Loucy (cell line): ENCODE data around the gene COL4A3.

Experiments
- H2AFZ ChIP-seq: fragments of 200-600 bp; sonication (generic); 2 replicates; pipeline ENCODE4 v1.6.0; 2016; ENCODE audit warnings: antibody characterized with exemption, mild to moderate bottlenecking, low read length, moderate library complexity
- H3F3A ChIP-seq: fragments of 200-600 bp; 2 replicates; pipeline ENCODE4 v1.6.0; 2016; ENCODE audit warnings: antibody characterized with exemption, low read depth, mild to moderate bottlenecking
- H3K27me3 ChIP-seq: fragments of 200-600 bp; sonication (generic); 2 replicates; pipeline ENCODE4 v1.6.1; 2014; ENCODE audit warnings: low read length, mild to moderate bottlenecking; ENCODE audit not compliant: insufficient read depth, poor library complexity, severe bottlenecking
- H3K36me3 ChIP-seq: fragments of 200-600 bp; sonication (generic); 2 replicates; pipeline ENCODE4 v1.6.1; 2016; ENCODE audit warnings: low read length; ENCODE audit not compliant: insufficient read depth
- H3K4me1 ChIP-seq: fragments of 200-600 bp; sonication (generic); 2 replicates; pipeline ENCODE4 v1.5.1; 2014; ENCODE audit warnings: low read length, mild to moderate bottlenecking; ENCODE audit not compliant: insufficient read depth, poor library complexity, severe bottlenecking
- H3K4me2 ChIP-seq: fragments of 200-600 bp; sonication (generic); 2 replicates; pipeline ENCODE4 v1.6.0; 2014; ENCODE audit warnings: antibody characterized with exemption, low read length, low read depth, mild to moderate bottlenecking; ENCODE audit not compliant: poor library complexity, severe bottlenecking
- H3K4me3 ChIP-seq: fragments of 200-600 bp; sonication (generic); 2 replicates; pipeline ENCODE4 v1.5.1; 2014; ENCODE audit warnings: low read length, mild to moderate bottlenecking, mixed read lengths; ENCODE audit not compliant: poor library complexity, severe bottlenecking
- H3K79me2 ChIP-seq: fragments of 200-600 bp; sonication (generic); 2 replicates; pipeline ENCODE4 v1.6.1; 2014; ENCODE audit warnings: low read length; ENCODE audit not compliant: insufficient read depth
- H3K9ac ChIP-seq: fragments of 200-600 bp; sonication (generic); 2 replicates; pipeline ENCODE4 v1.6.0; 2014; ENCODE audit warnings: mild to moderate bottlenecking, low read depth, low read length, moderate library complexity; ENCODE audit not compliant: poor library complexity, severe bottlenecking
- H3K9me2 ChIP-seq: fragments of 200-600 bp; sonication (generic); replicated peaks from 2 replicates; pipeline ENCODE4 v1.6.1; 2016; ENCODE audit warnings: low read depth, low read length, mixed read lengths
- H3K9me3 ChIP-seq: fragments of 200-600 bp; sonication (generic); 2 replicates; pipeline ENCODE4 v1.6.1; 2014; ENCODE audit warnings: mild to moderate bottlenecking, antibody characterized with exemption, low read length, low read depth; ENCODE audit not compliant: insufficient read depth
- H4K20me1 ChIP-seq: fragments of 200-600 bp; sonication (generic); 2 replicates; pipeline ENCODE4 v1.6.0; 2014; ENCODE audit warnings: antibody characterized with exemption, low read length, mild to moderate bottlenecking; ENCODE audit not compliant: insufficient read depth, poor library complexity, severe bottlenecking
- EZH2phosphoT487 ChIP-seq: fragments of 200-600 bp; IDR thresholded peaks from 2 replicates; pipeline ENCODE4 v1.6.1; 2018; ENCODE audit warnings: antibody characterized with exemption, mild to moderate bottlenecking, moderate library complexity, borderline replicate concordance
- TF ChIP-seq, protein P1 (sequence below): fragments of 200-600 bp; sonication (generic); conservative IDR thresholded peaks from 2 replicates; pipeline ENCODE4 v1.5.1; 2014; ENCODE audit warnings: mild to moderate bottlenecking, antibody characterized with exemption, low read length

The COL4A3 gene

GRCh38 chr2:227130636-227131035 is 33.8 kb upstream of the COL4A3 start:
- no peak overlapping the region; the same call in 1 of the 2 replicates for H2AFZ ChIP-seq
- H3K79me2 ChIP-seq = no peaks in the 10 kb centered on the region
- no peak overlapping the region for H3K9ac ChIP-seq
- no peaks in the 10 kb centered on the region for H3K9me3 ChIP-seq
- H3K4me2 ChIP-seq = no peak overlapping the region
- no peaks in the 10 kb centered on the region for H3K4me1 ChIP-seq
- no peaks in the 10 kb centered on the region for H4K20me1 ChIP-seq
- no peaks in the 10 kb centered on the region for H3K9me2 ChIP-seq
- no peaks in the 10 kb centered on the region for H3K36me3 ChIP-seq
- H3K4me3 ChIP-seq = no peak overlapping the region
- no peaks in the 10 kb centered on the region for H3F3A ChIP-seq
- no peaks in the 10 kb centered on the region for H3K27me3 ChIP-seq
- no peak for TF ChIP-seq EZH2phosphoT487
- TF ChIP-seq, protein P1, sequence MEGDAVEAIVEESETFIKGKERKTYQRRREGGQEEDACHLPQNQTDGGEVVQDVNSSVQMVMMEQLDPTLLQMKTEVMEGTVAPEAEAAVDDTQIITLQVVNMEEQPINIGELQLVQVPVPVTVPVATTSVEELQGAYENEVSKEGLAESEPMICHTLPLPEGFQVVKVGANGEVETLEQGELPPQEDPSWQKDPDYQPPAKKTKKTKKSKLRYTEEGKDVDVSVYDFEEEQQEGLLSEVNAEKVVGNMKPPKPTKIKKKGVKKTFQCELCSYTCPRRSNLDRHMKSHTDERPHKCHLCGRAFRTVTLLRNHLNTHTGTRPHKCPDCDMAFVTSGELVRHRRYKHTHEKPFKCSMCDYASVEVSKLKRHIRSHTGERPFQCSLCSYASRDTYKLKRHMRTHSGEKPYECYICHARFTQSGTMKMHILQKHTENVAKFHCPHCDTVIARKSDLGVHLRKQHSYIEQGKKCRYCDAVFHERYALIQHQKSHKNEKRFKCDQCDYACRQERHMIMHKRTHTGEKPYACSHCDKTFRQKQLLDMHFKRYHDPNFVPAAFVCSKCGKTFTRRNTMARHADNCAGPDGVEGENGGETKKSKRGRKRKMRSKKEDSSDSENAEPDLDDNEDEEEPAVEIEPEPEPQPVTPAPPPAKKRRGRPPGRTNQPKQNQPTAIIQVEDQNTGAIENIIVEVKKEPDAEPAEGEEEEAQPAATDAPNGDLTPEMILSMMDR = no peak

- no peaks in the 10 kb centered on the region for H3K79me2 ChIP-seq
- no peaks in the 10 kb centered on the region for H4K20me1 ChIP-seq
- H3K4me2 ChIP-seq = no peak overlapping the region
- H3K4me1 ChIP-seq = no peaks in the 10 kb centered on the region
- H3K9me3 ChIP-seq = no peaks in the 10 kb centered on the region
- H3K27me3 ChIP-seq = no peaks in the 10 kb centered on the region
- no peak overlapping the region for H2AFZ ChIP-seq
- no peak overlapping the region for H3K4me3 ChIP-seq
- H3K9ac ChIP-seq = no peak overlapping the region
- no peaks in the 10 kb centered on the region for H3K9me2 ChIP-seq
- no peaks in the 10 kb centered on the region for H3K36me3 ChIP-seq
- no peaks in the 10 kb centered on the region for H3F3A ChIP-seq
- TF ChIP-seq, protein P1 = no peak
- no peak for TF ChIP-seq EZH2phosphoT487
Observed at GRCh38 chr2:227132986-227133385, 31.4 kb upstream of the COL4A3 start.

GRCh38 chr2:227134591-227134990 is 29.8 kb upstream of the COL4A3 start:
- H3K9me2 ChIP-seq = no peaks in the 10 kb centered on the region
- H3K4me2 ChIP-seq = no peak overlapping the region
- H3K9me3 ChIP-seq = no peaks in the 10 kb centered on the region
- no peaks in the 10 kb centered on the region for H3K36me3 ChIP-seq
- no peaks in the 10 kb centered on the region for H3K4me1 ChIP-seq
- no peak overlapping the region for H2AFZ ChIP-seq
- H3K9ac ChIP-seq = no peak overlapping the region
- TF ChIP-seq, protein P1 = no peak
- TF ChIP-seq EZH2phosphoT487 = no peak
- no peaks in the 10 kb centered on the region for H3F3A ChIP-seq
- H4K20me1 ChIP-seq = no peaks in the 10 kb centered on the region
- no peaks in the 10 kb centered on the region for H3K27me3 ChIP-seq
- H3K79me2 ChIP-seq = no peaks in the 10 kb centered on the region
- no peak overlapping the region for H3K4me3 ChIP-seq
